PC-9 (cell line): Measurements from ENCODE around the gene MUC3A. TPM values are rescaled to one million over a fixed set of nuclear protein-coding genes. Genes with fewer than 3 reads are reported as not detected.
"Not testable (repeated sequence)": the region's sequence is repeated elsewhere in the genome, so short reads cannot be mapped to it uniquely, and the experiment has no call there.

Experiments used
- BruUV-seq: library from RNA; stranded (reverse); fragments of 400-500 nt; replicated peaks from 2 replicates; lab custom pipeline; 2021; lab: Mats Ljungman, UMichigan
- CTCF ChIA-PET: fragments of 300-600 bp; sonication (Branson Sonifier 250); formaldehyde crosslinking; loops from one replicate; lab custom pipeline; 2022; ENCODE audit warnings: antibody characterized with exemption; lab: Charles Lee
- POLR2A ChIA-PET: fragments of 300-600 bp; sonication (Branson Sonifier 250); formaldehyde crosslinking; loops from one replicate; lab custom pipeline; 2022; ENCODE audit warnings: antibody characterized with exemption; ENCODE audit not compliant: unreplicated experiment; lab: Charles Lee
- DNase-seq, 2 experiments: peaks; one replicate each; pipeline versions ENCODE4 v3.0.0 to v3.0.0-alpha.2; 2015 to 2022; ENCODE audit warnings: mixed read lengths in 1 of 2
- H2AFZ ChIP-seq: fragments of 200-600 bp; sonication (generic); 2 replicates; pipeline ENCODE4 v1.8.1; 2017; ENCODE audit warnings: antibody characterized with exemption
- H3F3A ChIP-seq: fragments of 200-600 bp; sonication (generic); 2 replicates; pipeline ENCODE4 v1.8.1; 2017; ENCODE audit warnings: antibody characterized with exemption, mild to moderate bottlenecking, low read depth; ENCODE audit not compliant: insufficient read depth
- H3K27ac ChIP-seq: fragments of 200-600 bp; sonication (generic); 2 replicates; pipeline ENCODE4 v1.6.1; 2016; ENCODE audit warnings: mixed run types
- H3K27me3 ChIP-seq: fragments of 200-600 bp; sonication (generic); 2 replicates; pipeline ENCODE4 v1.6.1; 2016; ENCODE audit warnings: low read depth, mixed run types; ENCODE audit not compliant: insufficient read depth
- H3K36me3 ChIP-seq: fragments of 200-600 bp; sonication (generic); 2 replicates; pipeline ENCODE4 v1.6.1; 2016; ENCODE audit warnings: low read depth, mixed run types
- H3K4me1 ChIP-seq: fragments of 200-600 bp; sonication (generic); replicated peaks from 2 replicates; pipeline ENCODE4 v1.6.1; 2016; ENCODE audit warnings: mixed run types; ENCODE audit not compliant: insufficient read depth
- H3K4me2 ChIP-seq: fragments of 200-600 bp; sonication (generic); 2 replicates; pipeline ENCODE4 v1.6.1; 2017; ENCODE audit warnings: mixed run types
- H3K4me3 ChIP-seq: fragments of 200-600 bp; sonication (generic); 2 replicates; pipeline ENCODE4 v1.6.1; 2016; ENCODE audit warnings: mixed run types
- H3K79me2 ChIP-seq: fragments of 200-600 bp; sonication (generic); 2 replicates; pipeline ENCODE4 v1.6.1; 2017; ENCODE audit warnings: low read depth, mixed run types
- H3K9me2 ChIP-seq: fragments of 200-600 bp; sonication (generic); 2 replicates; pipeline ENCODE4 v1.8.1; 2017; ENCODE audit warnings: mild to moderate bottlenecking; ENCODE audit not compliant: insufficient read depth
- H3K9me3 ChIP-seq: fragments of 200-600 bp; sonication (generic); 2 replicates; pipeline ENCODE4 v1.8.1; 2016; ENCODE audit warnings: low read depth; ENCODE audit not compliant: insufficient read depth
- H4K20me1 ChIP-seq: fragments of 200-600 bp; sonication (generic); 2 replicates; pipeline ENCODE4 v1.8.1; 2017; ENCODE audit not compliant: insufficient read depth
- EZH2 ChIP-seq: fragments of 200-600 bp; sonication (generic); IDR thresholded peaks from 2 replicates; pipeline ENCODE4 v1.8.0; 2017; ENCODE audit warnings: antibody characterized with exemption, low read depth
- intact Hi-C: fragments of 100-400 bp; cut with micrococcal nuclease; formaldehyde crosslinking; loops from one replicate; pipeline ENCODE4 v1.10.0; 2022; ENCODE audit not compliant: unreplicated experiment
- total RNA-seq: library from RNA; stranded (reverse); gene quantifications from 2 replicates; pipeline ENCODE4 v1.2.3, GENCODE V29; 2021
- TF ChIP-seq, protein P1 (sequence below): fragments of 200-600 bp; sonication (generic); conservative IDR thresholded peaks from 2 replicates; pipeline ENCODE4 v1.6.1; 2017; ENCODE audit warnings: mixed run types, antibody characterized with exemption, mild to moderate bottlenecking, moderate library complexity

MUC3A gene
- total RNA-seq, 1 experiment from 2014 or later = 0.90 TPM

DNA sequence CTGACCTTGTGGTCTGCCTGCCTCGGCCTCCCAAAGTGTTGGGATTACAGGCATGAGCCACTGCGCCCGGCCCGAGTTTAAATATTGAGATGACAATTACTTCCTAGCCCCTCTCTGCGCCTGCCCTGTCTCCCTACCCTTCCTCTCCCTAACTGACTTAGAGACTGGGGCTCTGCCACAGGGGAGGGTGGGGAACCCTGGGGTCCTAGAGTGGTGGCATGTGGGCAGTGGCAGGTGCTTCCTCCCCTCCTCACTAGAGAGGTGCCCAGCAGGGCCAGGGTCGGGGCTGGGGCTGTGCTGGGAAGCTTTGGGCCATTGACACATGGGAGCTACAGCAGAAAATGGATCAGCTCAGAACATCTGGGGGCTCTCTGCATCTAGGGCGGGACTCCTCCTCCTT lies 46.7 kb upstream of the MUC3A start:
- H3K36me3 ChIP-seq = no peaks in the 10 kb centered on the region
- H3K4me3 ChIP-seq = no peak overlapping the region
- no peaks in the 10 kb centered on the region for H3F3A ChIP-seq
- intact Hi-C loops = no loop called here
- no peaks in the 10 kb centered on the region for H3K9me3 ChIP-seq
- no peak for DNase-seq
- H3K4me2 ChIP-seq = no peak overlapping the region
- no peak overlapping the region for H3K27ac ChIP-seq
- no peak overlapping the region for H2AFZ ChIP-seq
- ChIA-PET CTCF (no interaction called here), POLR2A (interaction anchor here (0.6 to 0.7 kb wide), 3 partner anchors 37 to 579 kb away, joined by 3 to 15 read pairs (median 4); no protein-coding TSS in a partner anchor)
- H4K20me1 ChIP-seq = no peaks in the 10 kb centered on the region
- no peaks in the 10 kb centered on the region for H3K27me3 ChIP-seq
- no TSS peak for BruUV-seq
- no peaks in the 10 kb centered on the region for H3K79me2 ChIP-seq
- H3K9me2 ChIP-seq = no peaks in the 10 kb centered on the region
- no peaks in the 10 kb centered on the region for H3K4me1 ChIP-seq
- TF ChIP-seq, protein P1, sequence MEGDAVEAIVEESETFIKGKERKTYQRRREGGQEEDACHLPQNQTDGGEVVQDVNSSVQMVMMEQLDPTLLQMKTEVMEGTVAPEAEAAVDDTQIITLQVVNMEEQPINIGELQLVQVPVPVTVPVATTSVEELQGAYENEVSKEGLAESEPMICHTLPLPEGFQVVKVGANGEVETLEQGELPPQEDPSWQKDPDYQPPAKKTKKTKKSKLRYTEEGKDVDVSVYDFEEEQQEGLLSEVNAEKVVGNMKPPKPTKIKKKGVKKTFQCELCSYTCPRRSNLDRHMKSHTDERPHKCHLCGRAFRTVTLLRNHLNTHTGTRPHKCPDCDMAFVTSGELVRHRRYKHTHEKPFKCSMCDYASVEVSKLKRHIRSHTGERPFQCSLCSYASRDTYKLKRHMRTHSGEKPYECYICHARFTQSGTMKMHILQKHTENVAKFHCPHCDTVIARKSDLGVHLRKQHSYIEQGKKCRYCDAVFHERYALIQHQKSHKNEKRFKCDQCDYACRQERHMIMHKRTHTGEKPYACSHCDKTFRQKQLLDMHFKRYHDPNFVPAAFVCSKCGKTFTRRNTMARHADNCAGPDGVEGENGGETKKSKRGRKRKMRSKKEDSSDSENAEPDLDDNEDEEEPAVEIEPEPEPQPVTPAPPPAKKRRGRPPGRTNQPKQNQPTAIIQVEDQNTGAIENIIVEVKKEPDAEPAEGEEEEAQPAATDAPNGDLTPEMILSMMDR = no peak
- TF ChIP-seq EZH2 = no peak

DNA sequence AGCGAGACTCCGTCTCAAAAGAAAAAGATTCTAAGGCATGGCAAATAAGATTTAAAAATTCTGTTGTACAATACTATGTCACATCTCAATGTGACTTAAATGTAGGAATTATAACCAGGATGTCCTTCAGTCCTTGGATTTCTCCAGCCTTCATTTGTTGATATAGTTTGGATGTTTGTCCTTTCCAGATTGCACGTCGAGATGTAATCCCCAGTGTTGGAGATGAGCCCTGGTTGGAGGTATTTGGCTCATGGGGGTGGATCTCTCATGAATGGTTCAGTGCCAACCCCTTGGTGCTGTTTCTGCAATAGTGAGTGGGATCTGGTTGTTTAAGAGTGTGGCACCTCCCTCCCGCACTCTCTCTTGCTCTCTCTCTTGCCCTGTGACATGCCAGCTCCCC lies 40.8 kb upstream of the MUC3A start:
- TF ChIP-seq EZH2 = no peak
- TF ChIP-seq, protein P1 = no peak
- intact Hi-C loops = no loop called here

DNA sequence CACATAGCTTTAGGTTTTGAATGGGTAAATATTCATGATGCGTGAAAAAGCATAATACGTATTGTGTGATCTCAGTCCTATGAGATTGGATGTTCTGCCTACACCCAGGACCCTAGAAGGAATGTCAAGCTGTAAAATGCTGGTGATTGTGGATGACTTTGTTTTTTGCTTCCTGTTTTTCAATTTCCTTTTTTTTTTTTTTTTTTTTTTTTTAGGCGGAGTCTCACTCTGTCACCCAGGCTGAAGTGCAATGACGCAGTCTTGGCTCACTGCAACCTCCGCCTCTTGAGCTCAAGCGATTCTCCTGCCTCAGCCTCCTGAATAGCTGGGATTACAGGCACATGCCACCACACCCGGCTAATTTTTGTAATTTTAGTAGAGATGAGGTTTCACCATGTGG lies 38.9 kb upstream of the MUC3A start:
- H3K4me1 ChIP-seq, H3K9me2 ChIP-seq, H3K36me3 ChIP-seq, BruUV-seq, H3K9me3 ChIP-seq, H3K4me2 ChIP-seq, H3K27me3 ChIP-seq, H3K4me3 ChIP-seq, H3F3A ChIP-seq, H3K79me2 ChIP-seq, H4K20me1 ChIP-seq, H2AFZ ChIP-seq, H3K27ac ChIP-seq, intact Hi-C loops, DNase-seq: not testable (repeated sequence)
- ChIA-PET POLR2A (interaction anchor here (0.7 kb wide), 1 partner anchor 11 kb away, joined by 5 read pairs; no protein-coding TSS in a partner anchor), CTCF (interaction anchor here (0.6 kb wide), 1 partner anchor 11 kb away, joined by 8 read pairs; no protein-coding TSS in a partner anchor)

More for the DNA sequence above, 40.8 kb upstream of the MUC3A start:
- no peaks in the 10 kb centered on the region for H3K9me2 ChIP-seq
- H3K4me1 ChIP-seq = no peaks in the 10 kb centered on the region
- no peaks in the 10 kb centered on the region for H3K79me2 ChIP-seq
- no peaks in the 10 kb centered on the region for H3K36me3 ChIP-seq
- DNase-seq = no peak
- H3K27me3 ChIP-seq = no peaks in the 10 kb centered on the region
- ChIA-PET POLR2A (no interaction called here), CTCF (interaction anchor here (0.6 kb wide), 1 partner anchor 236 kb away, joined by 11 read pairs; no protein-coding TSS in a partner anchor)
- H3K4me3 ChIP-seq = no peak overlapping the region
- no TSS peak for BruUV-seq
- no peaks in the 10 kb centered on the region for H3K9me3 ChIP-seq
- no peak overlapping the region for H3K4me2 ChIP-seq
- H4K20me1 ChIP-seq = no peaks in the 10 kb centered on the region
- no peaks in the 10 kb centered on the region for H3F3A ChIP-seq
- no peak overlapping the region for H2AFZ ChIP-seq
- no peak overlapping the region for H3K27ac ChIP-seq

DNA sequence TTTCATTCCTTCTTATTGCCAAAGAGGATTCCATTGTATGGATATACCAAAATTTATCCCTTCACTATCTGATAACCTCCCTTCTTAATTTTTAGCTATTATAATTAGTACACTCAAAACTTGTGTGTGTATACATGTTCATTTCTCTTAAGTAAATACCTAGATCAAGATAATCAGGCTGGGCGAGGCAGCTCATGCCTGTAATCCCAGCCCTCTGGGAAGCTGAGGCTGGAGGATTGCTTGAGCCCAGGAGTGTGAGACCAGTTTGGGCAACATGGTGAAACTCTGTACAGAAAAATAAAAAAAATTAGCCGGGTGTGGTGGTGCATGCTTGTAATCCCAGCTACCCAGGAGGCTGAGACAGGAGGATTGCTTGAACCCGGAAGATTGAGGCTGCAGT lies 37.9 kb upstream of the MUC3A start:
- Histone ChIP-seq H3K9me2 (no peaks in the 10 kb centered on the region), H3K4me1 (no peaks in the 10 kb centered on the region), H3K9me3 (no peaks in the 10 kb centered on the region), H3K36me3 (no peaks in the 10 kb centered on the region), H2AFZ (no peak overlapping the region), H4K20me1 (no peaks in the 10 kb centered on the region), H3K79me2 (no peaks in the 10 kb centered on the region), H3K4me3 (no peak overlapping the region), H3K27ac (no peak overlapping the region), H3K4me2 (no peak overlapping the region), H3F3A (no peaks in the 10 kb centered on the region), H3K27me3 (no peaks in the 10 kb centered on the region)
- intact Hi-C loops = no loop called here
- TF ChIP-seq EZH2 = no peak
- TF ChIP-seq, protein P1 = no peak
- no peak for DNase-seq
- BruUV-seq = no TSS peak
- POLR2A ChIA-PET = no interaction called here
- CTCF ChIA-PET = no interaction called here
